AG08395 (cell line): Measurements from ENCODE around the gene MTMR12.

Experiments used
- DNase-seq: peaks from one replicate; pipeline ENCODE4 v3.0.0; 2012; ENCODE audit warnings: mixed read lengths, low spot score

Gene MTMR12

DNA sequence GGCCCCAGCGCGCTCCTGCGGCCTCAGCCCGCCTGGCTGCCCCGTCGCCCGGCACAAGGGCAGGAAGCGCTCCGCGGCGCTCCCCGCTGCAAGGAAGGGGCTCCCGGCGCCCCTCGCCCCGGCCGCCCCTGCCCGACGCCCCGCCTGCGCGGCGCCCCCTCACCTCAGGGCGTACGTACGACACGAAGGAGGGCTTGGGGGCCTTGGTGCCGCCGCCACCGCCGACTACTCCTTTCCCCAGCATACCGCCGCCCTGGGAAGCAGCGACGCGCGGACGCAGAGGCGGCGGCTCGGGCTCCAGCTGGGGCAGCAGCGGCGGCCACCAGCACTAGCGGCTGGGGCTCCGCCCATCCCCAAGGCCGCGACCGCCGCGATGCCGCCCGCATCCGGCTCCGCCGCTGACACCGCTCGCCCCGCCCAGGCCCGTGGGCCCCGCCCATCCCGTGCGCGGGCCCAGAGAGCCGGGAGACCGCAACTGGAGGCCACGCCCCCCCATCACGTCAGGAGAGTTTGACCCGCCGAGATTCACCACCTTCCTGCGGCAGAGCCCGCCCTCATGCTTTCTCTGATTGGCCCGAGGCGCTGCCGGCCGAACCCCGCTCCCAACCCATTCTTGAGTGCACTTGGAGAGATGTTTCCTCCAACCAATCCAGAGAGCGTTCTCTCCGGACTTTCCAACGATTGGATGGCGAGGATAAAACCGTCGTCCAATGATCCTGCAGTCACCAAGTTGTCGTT, at the start of gene MTMR12:
TSS of gene MTMR12 (minus strand) at position 345 of the 738 bp plus-strand sequence. CDS start at position 244, 101 bp downstream.
- peak; percentile 99 for DNase-seq

GRCh38 chr5:32362527-32362926, 49.8 kb upstream of the MTMR12 start:
- no peak for DNase-seq

DNA sequence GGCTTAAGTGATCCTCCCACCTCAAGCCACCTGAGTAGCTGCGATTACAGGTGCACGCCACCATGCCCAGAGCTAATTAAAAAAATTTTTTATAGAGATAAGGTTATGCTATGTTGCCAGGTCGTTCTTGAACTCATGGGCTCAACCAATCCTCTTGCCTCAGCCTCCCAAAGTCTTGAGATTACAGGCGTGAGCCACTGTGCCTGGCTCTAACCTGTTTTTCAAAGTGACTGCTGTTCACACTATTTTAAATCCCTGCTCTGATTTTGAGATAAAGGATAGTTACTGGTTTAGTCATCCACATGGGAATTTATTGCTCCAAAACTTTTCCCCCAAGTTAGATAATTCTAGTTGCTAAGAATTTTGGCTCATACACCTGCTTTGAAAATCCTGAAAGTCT, 48.2 kb upstream of the MTMR12 start:
- no peak for DNase-seq

- DNase-seq: no peak
Measured at GRCh38 chr5:32358611-32359010, 45.9 kb upstream of the MTMR12 start.

DNA sequence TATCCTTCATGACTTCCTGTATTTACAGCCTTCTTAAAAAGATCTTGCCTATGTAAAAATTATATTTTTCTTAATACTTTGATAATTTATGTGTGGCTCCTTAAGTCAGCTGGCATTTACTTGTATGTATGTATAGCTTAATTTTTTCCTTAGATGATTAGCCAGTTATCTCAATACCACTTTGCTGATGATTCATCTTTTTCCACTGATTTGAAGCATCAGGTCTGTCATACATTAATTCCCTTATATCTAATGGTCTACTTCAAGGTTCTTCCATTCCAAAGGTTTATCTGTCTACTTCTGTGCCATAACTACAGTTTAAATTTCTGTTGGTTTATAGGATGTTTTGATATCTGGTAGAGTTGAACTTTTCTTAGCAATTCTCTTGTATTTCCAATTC, 44.9 kb upstream of the MTMR12 start:
- DNase-seq: no peak

DNA sequence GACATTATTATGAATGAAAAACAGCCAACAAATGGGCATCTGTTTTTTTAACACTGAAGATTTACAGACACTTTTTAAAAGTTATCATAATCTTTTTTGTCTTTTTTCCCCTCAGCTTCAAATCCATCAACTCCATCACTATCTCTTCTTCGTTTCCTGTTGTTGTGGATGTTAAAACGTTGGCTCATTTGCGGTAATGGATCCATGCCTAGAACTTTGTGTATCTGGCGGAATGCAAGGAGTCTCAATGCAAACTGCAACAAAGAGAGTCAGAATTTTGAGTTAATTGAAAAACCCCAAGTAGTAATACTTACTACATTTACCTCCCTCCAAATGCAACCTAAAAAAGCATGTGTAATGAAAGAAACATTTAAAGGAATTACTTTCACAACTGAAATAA, 42.9 kb upstream of the MTMR12 start:
- no peak for DNase-seq

GRCh38 chr5:32353420-32353819, 40.7 kb upstream of the MTMR12 start:
- DNase-seq: no peak

GRCh38 chr5:32352685-32353084, 39.9 kb upstream of the MTMR12 start:
- DNase-seq: no peak

GRCh38 chr5:32346869-32347268, 34.1 kb upstream of the MTMR12 start:
- no peak for DNase-seq

DNA sequence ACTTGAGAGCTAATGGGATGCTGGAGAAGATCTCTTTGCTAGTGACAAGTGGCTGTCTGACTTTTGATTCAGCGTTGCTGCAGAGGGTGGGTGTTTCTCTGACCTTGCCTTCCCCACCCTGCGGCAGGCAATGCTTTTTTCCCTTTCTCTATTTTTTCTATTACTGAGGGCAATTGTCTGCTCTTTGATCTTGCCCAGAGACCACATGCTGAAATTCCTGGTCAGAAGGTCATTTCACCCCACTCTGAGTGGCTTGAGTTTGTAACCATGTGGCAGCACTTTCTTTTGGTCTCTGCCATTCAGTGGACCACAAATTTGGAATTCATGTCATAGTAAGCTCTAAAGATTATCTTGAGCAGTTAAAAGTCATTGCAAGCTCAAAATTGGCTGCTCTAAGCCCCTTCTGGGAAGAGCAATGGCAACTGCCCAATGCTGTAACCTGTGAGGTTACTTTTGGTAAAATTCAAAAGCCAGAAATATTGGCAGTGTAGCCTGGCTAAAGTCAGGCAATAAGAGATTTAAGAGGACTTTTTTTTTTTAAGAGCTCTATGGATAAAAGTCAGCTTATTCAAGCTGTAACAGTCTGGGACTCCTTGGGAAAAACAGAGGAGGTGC, 30.4 kb upstream of the MTMR12 start:
- DNase-seq: no peak

GRCh38 chr5:32342656-32343055, 29.9 kb upstream of the MTMR12 start:
- DNase-seq: no peak

DNA sequence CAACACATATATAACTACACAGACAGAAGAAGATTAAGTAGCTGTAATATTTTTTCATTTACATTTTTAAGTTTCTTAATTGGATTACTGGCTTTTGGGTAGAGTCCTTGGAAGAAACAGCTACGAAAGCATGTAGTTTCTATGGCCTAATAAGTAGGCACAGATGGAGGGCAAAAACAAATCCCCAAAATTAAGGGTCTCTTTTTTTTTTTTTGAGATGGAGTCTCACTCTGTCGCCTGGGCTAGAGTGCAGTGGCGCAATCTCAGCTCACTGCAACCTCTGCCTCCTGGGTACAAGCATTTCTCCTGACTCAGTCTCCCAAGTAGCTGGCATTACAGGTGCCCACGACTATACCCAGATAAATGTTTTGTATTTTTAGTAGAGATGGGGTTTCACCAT, 27.1 kb upstream of the MTMR12 start:
- no peak for DNase-seq

- no peak for DNase-seq
Measured at GRCh38 chr5:32339198-32339597, 26.5 kb upstream of the MTMR12 start.

GRCh38 chr5:32332966-32333365, 20.2 kb upstream of the MTMR12 start:
- DNase-seq: no peak

- no peak for DNase-seq
Measured at GRCh38 chr5:32332361-32332760, 19.6 kb upstream of the MTMR12 start.

GRCh38 chr5:32331935-32332274, 19.2 kb upstream of the MTMR12 start:
- DNase-seq: no peak

- no peak for DNase-seq
Measured at GRCh38 chr5:32331217-32331934, 18.6 kb upstream of the MTMR12 start.

DNA sequence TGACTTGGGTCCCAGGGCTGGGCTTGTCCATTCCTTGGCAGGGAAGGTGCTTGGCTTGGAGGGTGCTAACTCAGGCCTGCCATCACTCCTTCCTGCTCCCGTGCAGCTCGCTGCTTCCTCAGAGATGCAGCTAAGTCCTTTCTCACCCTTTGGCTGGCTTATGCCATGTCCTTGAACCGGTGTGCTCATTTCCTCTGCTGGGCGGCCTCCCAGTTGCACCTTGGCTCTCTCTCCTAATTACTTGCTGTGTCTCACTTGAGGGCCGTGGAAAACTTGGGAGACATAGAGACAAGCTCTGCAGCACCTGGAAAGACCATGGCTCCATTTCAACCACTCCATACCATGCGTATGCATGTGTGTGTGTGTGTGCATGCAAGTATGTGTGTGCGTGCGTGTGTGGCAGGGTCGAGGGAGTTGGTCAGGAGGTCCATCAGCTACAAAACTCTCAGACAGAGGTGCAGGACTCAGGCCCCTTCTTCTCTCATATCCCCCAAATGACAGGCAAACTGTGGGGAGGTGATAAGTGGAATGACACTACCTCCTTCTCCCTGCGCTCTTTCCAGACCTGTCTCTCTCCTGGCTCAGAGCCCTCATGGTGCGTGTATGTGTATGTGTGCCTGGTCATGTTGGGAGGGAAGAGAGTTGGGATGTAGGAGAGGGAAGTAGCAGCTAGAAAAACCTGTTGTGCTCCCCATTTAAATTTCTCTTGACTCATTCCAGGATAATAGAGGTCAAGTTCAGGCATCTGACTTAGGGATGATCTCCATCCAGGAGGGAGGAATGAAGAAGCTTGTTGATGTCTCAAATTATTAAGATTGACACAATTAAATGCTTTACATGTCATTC, 17.6 kb upstream of the MTMR12 start:
- no peak for DNase-seq

- DNase-seq: peak; percentile 85
Measured at GRCh38 chr5:32329395-32329834, 16.7 kb upstream of the MTMR12 start.

DNA sequence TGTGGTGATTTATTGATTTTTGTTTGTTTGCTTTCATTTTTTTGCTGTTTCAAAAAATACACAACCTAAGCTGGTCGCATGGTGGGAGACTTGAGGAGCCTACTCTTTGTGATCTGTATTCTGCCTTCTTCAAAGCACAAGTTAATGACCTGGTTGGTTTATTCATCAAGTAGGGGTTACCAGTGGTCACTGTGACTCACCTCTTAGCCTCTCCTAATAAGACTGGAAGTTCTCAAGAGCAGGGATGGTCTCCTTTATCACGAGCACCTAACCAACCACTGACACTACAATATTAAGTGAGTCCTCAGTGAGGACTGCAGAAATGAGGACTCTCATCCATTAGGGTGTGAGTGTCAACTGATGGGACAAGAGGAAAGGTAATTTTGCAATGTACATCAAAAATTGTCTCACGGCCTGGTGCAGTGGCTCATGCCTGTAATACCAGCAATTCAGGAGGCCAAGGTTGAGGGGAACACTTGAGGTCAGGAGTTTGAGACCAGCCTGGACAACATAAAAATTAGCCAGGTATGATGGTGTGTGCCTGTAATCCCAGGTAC, 13.6 kb upstream of the MTMR12 start:
- peak; percentile 16 for DNase-seq

DNA sequence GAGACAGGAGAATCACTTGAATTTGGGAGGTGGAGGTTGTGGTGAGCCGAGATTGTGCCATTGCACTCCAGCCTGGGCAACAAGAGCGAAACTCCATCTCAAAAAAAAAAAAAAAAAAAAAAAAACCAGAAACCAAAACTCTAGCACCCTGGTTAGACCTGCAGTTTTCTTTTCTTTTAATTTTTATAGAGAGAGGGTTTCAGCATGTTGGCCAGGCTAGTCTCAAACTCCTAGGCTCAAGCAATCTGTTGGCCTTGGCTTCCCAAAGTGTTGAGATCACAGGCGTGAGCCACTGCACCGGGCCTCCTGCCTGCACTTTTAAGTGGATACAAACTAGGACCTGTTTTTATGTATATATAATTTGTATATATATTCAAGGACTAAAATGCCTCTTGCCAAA, 12.9 kb upstream of the MTMR12 start:
- DNase-seq: no peak

DNA sequence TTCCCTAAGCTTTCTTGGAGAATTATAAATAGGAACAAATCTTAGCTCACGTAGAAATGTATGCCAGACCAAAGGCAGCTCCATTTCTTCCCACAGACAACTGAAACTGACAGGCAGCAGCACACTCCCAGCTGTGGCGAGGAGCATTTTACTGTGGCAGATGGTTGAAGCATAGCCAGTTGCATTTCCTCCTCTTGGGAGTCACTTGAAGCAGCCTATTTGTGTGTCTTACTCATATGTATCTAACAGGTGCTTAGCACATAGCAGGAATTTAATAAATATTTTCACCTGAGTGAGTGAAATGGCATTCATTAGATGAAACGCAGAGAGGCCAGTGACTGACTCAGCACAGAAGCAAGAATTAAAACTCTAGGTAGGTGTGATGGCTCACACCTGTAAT, 12.3 kb upstream of the MTMR12 start:
- peak; percentile 19 for DNase-seq
